WTC11 (cell line): Measurements from ENCODE around the gene TDP2. TPM values are rescaled to one million over a fixed set of nuclear protein-coding genes. Genes with fewer than 3 reads are reported as not detected.

Experiments
- ARID4B ChIP-seq: sonication (generic); formaldehyde crosslinking; IDR thresholded peaks from 2 replicates; pipeline ENCODE4 v1.8.0; 2023; ENCODE audit warnings: missing genetic modification reagents, mild to moderate bottlenecking, borderline replicate concordance
- ATF3 ChIP-seq: sonication (generic); formaldehyde crosslinking; conservative IDR thresholded peaks from 2 replicates; pipeline ENCODE4 v1.8.1; 2022; ENCODE audit warnings: mild to moderate bottlenecking, missing genetic modification reagents
- ATF6 ChIP-seq: sonication (generic); formaldehyde crosslinking; IDR thresholded peaks from 2 replicates; pipeline ENCODE4 v1.8.1; 2023; ENCODE audit warnings: mild to moderate bottlenecking, missing genetic modification reagents
- E2F5 ChIP-seq: sonication (generic); formaldehyde crosslinking; IDR thresholded peaks from 2 replicates; pipeline ENCODE4 v1.8.1; 2022; ENCODE audit warnings: mild to moderate bottlenecking, moderate library complexity, missing genetic modification reagents
- FOXP4 ChIP-seq: sonication (generic); formaldehyde crosslinking; IDR thresholded peaks from 2 replicates; pipeline ENCODE4 v1.8.0; 2022; ENCODE audit warnings: mild to moderate bottlenecking, missing genetic modification reagents
- HMGA2 ChIP-seq: fragments of 250-450 bp; sonication (Bioruptor Pico); IDR thresholded peaks from 2 replicates; pipeline ENCODE4 v1.4.0; 2021; ENCODE audit warnings: mild to moderate bottlenecking, moderate library complexity
- JAZF1 ChIP-seq: fragments of 250-450 bp; sonication (Bioruptor Pico); IDR thresholded peaks from 2 replicates; pipeline ENCODE4 v1.9.0; 2021; ENCODE audit warnings: moderate library complexity, mild to moderate bottlenecking, inconsistent platforms
- MXD4 ChIP-seq: fragments of 250-450 bp; sonication (Bioruptor Pico); IDR thresholded peaks from 2 replicates; pipeline ENCODE4 v1.8.0; 2021; ENCODE audit warnings: mild to moderate bottlenecking, moderate library complexity, borderline replicate concordance
- MYBL2 ChIP-seq: sonication (generic); formaldehyde crosslinking; IDR thresholded peaks from 2 replicates; pipeline ENCODE4 v1.8.1; 2023; ENCODE audit warnings: mild to moderate bottlenecking, moderate library complexity, missing genetic modification reagents
- NFE2L1 ChIP-seq: sonication (generic); formaldehyde crosslinking; IDR thresholded peaks from 2 replicates; pipeline ENCODE4 v1.8.1; 2023; ENCODE audit warnings: missing genetic modification reagents
- NR3C1 ChIP-seq: sonication (generic); formaldehyde crosslinking; conservative IDR thresholded peaks from 2 replicates; pipeline ENCODE4 v1.8.1; 2023; ENCODE audit warnings: low read depth, mild to moderate bottlenecking, missing genetic modification reagents
- OVOL2 ChIP-seq: fragments of 250-450 bp; sonication (Bioruptor Pico); IDR thresholded peaks from 2 replicates; pipeline ENCODE4 v1.9.0; 2021; ENCODE audit warnings: mild to moderate bottlenecking, borderline replicate concordance
- PREB ChIP-seq: sonication (generic); formaldehyde crosslinking; IDR thresholded peaks from 2 replicates; pipeline ENCODE4 v1.8.1; 2022; ENCODE audit warnings: mild to moderate bottlenecking, missing genetic modification reagents, moderate library complexity, borderline replicate concordance
- STAT6 ChIP-seq: sonication (generic); formaldehyde crosslinking; conservative IDR thresholded peaks from 2 replicates; pipeline ENCODE4 v1.8.1; 2023; ENCODE audit warnings: mild to moderate bottlenecking, low read depth, missing genetic modification reagents, moderate library complexity
- TEAD1 ChIP-seq: sonication (generic); formaldehyde crosslinking; IDR thresholded peaks from 2 replicates; pipeline ENCODE4 v1.8.0; 2022; ENCODE audit warnings: mild to moderate bottlenecking, missing genetic modification reagents
- ZMAT4 ChIP-seq: fragments of 250-450 bp; sonication (Bioruptor Pico); IDR thresholded peaks from 2 replicates; pipeline ENCODE4 v1.9.0; 2021; ENCODE audit warnings: mild to moderate bottlenecking
- ZNF121 ChIP-seq: sonication (generic); formaldehyde crosslinking; IDR thresholded peaks from 2 replicates; pipeline ENCODE4 v1.8.0; 2023; ENCODE audit warnings: missing genetic modification reagents
- ZNF219 ChIP-seq: sonication (generic); formaldehyde crosslinking; IDR thresholded peaks from 2 replicates; pipeline ENCODE4 v1.8.0; 2023; ENCODE audit warnings: missing genetic modification reagents, mild to moderate bottlenecking, borderline replicate concordance
- ZNF425 ChIP-seq: fragments of 250-450 bp; sonication (Bioruptor Pico); conservative IDR thresholded peaks from 2 replicates; pipeline ENCODE4 v1.9.0; 2021; ENCODE audit warnings: mild to moderate bottlenecking
- total RNA-seq: library from RNA; stranded (reverse); gene quantifications from 3 replicates; pipeline ENCODE4 v1.2.3, GENCODE V29; 2021

TDP2 gene
- total RNA-seq, 1 experiment from 2014 or later = 49.1 TPM

GRCh38 chr6:24666641-24667377 lies at the start of gene TDP2, which contains the start of gene ACOT13 (continued):
- peak; percentile 93 for TF ChIP-seq E2F5 (CRISPR knock-in tag)
- TF ChIP-seq STAT6 (CRISPR knock-in tag) = no peak
- TF ChIP-seq TEAD1 (CRISPR knock-in tag) = peak; percentile 71; the same call in 1 of the 2 replicates
- no peak for TF ChIP-seq MXD4
- TF ChIP-seq JAZF1 = no peak
- no peak for TF ChIP-seq ZNF425 (CRISPR knock-in tag)
- TF ChIP-seq ARID4B (CRISPR knock-in tag) = peak; percentile 91; the same call in 1 of the 2 replicates
- TF ChIP-seq ZMAT4 (CRISPR knock-in tag) = no peak
- TF ChIP-seq FOXP4 = peak; percentile 80
- peak; percentile 91 for TF ChIP-seq MYBL2 (CRISPR knock-in tag)
- TF ChIP-seq OVOL2 (CRISPR knock-in tag) = no peak
- no peak for TF ChIP-seq ZNF121 (CRISPR knock-in tag)
- no peak for TF ChIP-seq ATF3 (CRISPR knock-in tag)
- no peak for TF ChIP-seq HMGA2
- TF ChIP-seq NR3C1 (CRISPR knock-in tag) = no peak
- no peak for TF ChIP-seq ZNF219 (CRISPR knock-in tag)
- peak; percentile 74; the same call in 1 of the 2 replicates for TF ChIP-seq NFE2L1 (CRISPR knock-in tag)
- TF ChIP-seq ATF6 (CRISPR knock-in tag) = no peak
- no peak for TF ChIP-seq PREB
